GM20000 (cell line): ENCODE measurements around the gene CXCL13.
"Not testable (repeated sequence)": the region's sequence is repeated elsewhere in the genome, so short reads cannot be mapped to it uniquely, and the experiment has no call there.

ENCODE experiments used
- DNase-seq: peaks from one replicate; pipeline ENCODE4 v3.0.0; 2012; ENCODE audit warnings: low spot score
- TF ChIP-seq, protein P1 (sequence below): IDR thresholded peaks from 2 replicates; pipeline ENCODE4 v1.5.1; 2012; ENCODE audit warnings: mild to moderate bottlenecking, control low read depth; ENCODE audit errors: extremely low read depth, missing control alignments

CXCL13 gene

DNA sequence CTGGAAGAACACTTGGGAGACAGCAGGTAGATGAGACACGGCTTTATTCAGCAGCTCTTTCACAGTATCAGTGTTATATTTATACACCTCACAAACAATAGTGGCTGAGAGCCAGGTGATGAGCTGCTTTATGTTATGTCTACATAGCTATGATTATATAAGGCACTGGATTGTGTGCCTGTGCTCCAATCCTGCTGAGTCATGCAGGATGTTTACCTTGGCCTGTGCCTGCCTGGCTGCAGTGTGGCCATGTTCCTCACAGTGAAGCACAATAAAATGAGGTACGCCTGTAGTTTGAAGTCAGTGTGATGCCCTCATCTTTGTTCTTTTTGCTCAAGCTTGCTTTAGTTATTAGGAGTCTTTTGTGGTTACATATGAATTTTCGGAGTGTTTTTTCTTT lies 31.3 kb downstream of the CXCL13 start:
- no peak for DNase-seq
- TF ChIP-seq, protein P1, sequence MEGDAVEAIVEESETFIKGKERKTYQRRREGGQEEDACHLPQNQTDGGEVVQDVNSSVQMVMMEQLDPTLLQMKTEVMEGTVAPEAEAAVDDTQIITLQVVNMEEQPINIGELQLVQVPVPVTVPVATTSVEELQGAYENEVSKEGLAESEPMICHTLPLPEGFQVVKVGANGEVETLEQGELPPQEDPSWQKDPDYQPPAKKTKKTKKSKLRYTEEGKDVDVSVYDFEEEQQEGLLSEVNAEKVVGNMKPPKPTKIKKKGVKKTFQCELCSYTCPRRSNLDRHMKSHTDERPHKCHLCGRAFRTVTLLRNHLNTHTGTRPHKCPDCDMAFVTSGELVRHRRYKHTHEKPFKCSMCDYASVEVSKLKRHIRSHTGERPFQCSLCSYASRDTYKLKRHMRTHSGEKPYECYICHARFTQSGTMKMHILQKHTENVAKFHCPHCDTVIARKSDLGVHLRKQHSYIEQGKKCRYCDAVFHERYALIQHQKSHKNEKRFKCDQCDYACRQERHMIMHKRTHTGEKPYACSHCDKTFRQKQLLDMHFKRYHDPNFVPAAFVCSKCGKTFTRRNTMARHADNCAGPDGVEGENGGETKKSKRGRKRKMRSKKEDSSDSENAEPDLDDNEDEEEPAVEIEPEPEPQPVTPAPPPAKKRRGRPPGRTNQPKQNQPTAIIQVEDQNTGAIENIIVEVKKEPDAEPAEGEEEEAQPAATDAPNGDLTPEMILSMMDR = no peak

DNA sequence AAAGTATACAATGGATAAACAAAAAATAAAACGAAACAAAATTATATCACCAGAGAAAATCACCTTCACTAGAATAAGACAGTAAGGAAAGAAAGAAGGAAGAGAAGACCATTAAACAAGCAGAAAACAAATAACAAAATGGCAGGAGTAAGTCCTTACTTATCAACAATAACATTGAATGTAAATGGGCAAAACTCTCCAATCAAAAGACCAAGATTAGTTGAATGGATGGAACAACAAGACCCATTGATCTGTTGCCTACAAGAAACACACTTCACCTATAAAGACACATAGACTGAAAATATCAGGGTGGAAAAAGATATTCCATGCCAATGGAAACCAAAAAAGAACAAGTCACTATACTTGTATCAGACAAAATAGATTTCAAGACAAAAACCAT lies 38.4 kb downstream of the CXCL13 start:
- not testable (repeated sequence) for DNase-seq

DNA sequence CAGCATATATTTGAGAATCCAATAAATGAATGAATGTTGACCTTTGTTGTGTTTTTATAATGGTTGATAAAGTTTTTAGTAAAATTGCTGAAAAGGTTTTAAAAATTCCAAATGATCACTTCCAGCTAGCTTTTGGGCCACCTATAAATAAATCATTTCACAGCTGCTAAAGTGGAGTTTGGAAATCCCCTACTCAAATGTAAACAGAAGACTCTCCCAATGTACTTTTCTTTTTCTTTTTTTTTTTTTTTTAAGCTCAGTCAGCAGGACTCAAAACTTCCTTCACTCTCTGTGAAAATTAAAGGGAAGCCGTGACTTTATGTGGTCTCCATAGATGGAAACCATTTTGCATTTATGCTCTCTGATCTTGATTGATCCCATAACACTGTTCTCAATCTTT lies 45.2 kb downstream of the CXCL13 start:
- DNase-seq = no peak
- TF ChIP-seq, protein P1 = no peak

DNA sequence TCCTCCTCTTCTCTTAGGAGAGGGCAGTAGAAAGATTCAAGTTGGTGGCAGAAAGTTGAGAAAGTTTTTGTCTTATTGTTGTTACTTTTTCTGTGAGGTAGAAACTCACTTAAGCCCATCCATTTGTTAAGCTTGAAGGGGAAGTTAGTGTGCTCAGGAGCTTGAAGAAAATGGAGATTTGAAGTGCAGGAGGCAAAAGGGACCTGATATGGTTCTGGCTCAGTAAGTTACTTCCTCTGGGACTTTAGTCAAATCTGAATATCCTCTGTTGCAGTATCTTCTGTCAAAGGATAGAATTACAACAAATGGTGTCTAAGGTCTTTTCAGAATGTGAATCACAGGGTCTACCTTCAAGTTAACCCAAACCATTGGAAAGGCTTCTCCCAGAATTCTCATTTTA lies 46.2 kb downstream of the CXCL13 start:
- DNase-seq = no peak
- TF ChIP-seq, protein P1 = no peak

DNA sequence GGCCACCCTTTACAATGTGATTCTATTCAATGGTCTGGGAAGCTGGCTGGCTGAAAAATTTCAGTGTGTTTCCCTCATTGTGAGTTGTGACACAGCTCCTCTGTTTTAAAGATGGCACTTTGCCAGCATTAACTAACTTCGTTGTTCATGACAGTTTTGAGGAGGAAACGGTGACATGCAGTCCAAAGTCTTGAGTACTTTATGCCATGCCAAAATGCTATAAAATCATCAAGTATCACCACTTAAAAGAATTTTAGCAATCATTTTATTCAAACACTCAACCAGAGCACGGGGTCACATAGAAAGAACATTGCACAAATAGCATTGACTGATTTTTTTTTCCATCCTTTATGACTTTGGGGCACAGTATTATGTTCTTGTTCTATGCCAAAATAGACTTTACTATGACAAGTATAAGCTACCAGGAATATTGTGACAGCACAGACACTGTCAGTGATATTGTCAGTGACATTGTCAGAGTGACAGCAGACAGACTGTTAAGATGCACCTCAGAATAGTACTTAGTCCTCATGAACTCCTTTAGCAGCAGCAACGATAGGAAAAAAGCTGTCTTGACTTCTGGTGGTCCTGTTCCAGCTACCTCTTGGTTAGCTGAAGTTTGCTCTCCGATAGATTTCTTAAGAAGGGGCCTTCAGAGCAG lies 46.7 kb downstream of the CXCL13 start:
- TF ChIP-seq, protein P1 = no peak
- DNase-seq = no peak

DNA sequence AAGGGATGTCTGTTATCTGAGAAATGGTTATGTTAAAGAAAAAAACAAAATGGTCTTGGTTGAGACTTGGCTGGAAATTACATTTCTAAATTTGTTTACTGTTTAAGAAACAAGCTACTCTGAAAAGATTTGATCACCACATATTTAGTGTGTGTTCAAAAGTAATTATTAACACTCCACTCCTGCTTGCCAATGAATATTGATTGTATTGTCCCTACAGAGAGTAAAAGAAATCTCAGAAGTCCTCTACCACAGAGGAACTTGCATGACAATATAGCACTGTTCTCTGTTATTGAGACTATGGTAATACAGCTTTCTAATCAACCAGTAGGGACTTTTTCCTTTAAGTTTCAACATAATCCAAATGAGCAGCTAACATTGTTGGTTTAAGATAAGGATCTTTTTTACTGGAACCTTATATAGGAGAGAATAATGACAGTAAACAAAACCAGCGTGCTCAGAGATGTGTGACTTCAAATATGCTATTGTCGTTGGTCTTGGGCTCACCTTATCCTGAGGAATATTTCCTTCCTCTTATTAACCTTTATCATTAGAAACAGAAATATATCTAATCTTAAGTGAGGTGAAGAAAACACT lies 47.6 kb downstream of the CXCL13 start:
- DNase-seq = no peak
- TF ChIP-seq, protein P1 = no peak

DNA sequence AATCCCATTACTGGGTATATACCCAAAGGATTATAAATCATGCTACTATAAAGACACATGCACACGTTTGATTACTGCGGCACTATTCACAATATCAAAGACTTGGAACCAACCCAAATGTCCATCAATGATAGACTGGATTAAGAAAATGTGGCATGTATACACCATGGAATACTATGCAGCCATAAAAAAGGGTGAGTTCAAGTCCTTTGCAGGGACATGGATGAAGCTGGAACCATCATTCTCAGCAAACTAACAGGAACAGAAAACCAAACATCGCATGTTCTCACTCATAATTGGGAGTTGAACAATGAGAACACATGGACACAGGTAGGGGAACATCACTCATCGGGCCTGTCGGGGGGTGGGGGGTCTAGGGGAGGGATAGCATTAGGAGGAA lies 54.7 kb downstream of the CXCL13 start:
- not testable (repeated sequence) for DNase-seq
